Measurements from ENCODE around the gene TBXA2R. TPM values are rescaled to one million over a fixed set of nuclear protein-coding genes. Genes with fewer than 3 reads are reported as not detected.

The TBXA2R gene
- total RNA-seq, 1 donor from 2014 or later, result not detected

DNA sequence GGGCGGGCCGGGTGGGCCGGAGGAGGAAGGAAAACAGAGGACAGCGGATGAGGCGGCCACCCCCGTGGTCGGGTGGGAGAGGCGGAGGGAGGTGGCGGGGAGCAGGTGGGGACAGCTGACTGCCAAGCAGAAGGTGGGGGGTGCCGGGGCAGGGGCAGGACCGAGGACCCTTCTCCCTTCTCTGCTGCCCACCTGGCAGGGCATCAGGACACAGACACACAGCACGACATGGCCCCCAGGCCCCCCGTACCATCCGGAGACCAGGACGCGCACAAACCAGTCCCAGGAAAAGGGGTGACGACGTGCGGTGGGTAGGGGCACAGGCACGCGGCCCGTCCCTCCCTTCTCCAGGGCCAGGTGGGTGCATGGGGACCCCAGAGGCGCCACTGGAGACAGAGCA, 30.9 kb upstream of the TBXA2R start:
- Mint-ChIP-seq H3K27me3 (no peaks in the 10 kb centered on the region), H3K9me3 (no peaks in the 10 kb centered on the region), H3K27ac (no peak overlapping the region), H3K4me3 (no peak overlapping the region), H3K36me3 (no peaks in the 10 kb centered on the region), H3K4me1 (ENCODE audit: unreplicated experiment) (no peaks in the 10 kb centered on the region)
- TF ChIP-seq, protein P1, sequence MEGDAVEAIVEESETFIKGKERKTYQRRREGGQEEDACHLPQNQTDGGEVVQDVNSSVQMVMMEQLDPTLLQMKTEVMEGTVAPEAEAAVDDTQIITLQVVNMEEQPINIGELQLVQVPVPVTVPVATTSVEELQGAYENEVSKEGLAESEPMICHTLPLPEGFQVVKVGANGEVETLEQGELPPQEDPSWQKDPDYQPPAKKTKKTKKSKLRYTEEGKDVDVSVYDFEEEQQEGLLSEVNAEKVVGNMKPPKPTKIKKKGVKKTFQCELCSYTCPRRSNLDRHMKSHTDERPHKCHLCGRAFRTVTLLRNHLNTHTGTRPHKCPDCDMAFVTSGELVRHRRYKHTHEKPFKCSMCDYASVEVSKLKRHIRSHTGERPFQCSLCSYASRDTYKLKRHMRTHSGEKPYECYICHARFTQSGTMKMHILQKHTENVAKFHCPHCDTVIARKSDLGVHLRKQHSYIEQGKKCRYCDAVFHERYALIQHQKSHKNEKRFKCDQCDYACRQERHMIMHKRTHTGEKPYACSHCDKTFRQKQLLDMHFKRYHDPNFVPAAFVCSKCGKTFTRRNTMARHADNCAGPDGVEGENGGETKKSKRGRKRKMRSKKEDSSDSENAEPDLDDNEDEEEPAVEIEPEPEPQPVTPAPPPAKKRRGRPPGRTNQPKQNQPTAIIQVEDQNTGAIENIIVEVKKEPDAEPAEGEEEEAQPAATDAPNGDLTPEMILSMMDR (conservative IDR thresholded peaks at IDR 0.05), result no peak
- no peak for DNase-seq (ENCODE audit: extremely low spot score, unreplicated experiment)

DNA sequence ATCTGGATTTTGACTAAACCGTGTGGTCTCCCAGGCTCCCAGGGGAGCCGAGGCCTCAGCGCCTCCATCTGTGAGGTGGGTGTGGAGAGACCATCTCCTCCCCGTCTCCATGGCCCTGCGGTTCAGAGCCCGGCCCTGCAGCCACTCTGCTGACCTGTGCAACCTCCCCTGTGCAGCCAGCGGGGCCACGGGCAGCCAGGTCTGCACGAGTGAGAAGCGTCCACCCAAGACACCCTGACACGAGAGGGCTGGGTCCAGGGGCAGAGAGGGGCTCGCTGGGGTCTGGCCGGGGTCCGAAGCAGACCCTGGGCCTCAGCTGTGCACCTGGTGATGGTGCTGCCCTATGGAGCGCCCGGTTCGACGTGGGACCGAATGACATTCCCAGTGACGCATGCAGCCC, 30.3 kb upstream of the TBXA2R start:
- Mint-ChIP-seq H3K27me3 (no peaks in the 10 kb centered on the region), H3K4me1 (ENCODE audit: unreplicated experiment) (no peaks in the 10 kb centered on the region), H3K36me3 (no peaks in the 10 kb centered on the region), H3K4me3 (no peak overlapping the region), H3K27ac (no peak overlapping the region), H3K9me3 (no peaks in the 10 kb centered on the region)
- no peak for DNase-seq (ENCODE audit: extremely low spot score, unreplicated experiment)
- TF ChIP-seq, protein P1 (conservative IDR thresholded peaks at IDR 0.05), result no peak

DNA sequence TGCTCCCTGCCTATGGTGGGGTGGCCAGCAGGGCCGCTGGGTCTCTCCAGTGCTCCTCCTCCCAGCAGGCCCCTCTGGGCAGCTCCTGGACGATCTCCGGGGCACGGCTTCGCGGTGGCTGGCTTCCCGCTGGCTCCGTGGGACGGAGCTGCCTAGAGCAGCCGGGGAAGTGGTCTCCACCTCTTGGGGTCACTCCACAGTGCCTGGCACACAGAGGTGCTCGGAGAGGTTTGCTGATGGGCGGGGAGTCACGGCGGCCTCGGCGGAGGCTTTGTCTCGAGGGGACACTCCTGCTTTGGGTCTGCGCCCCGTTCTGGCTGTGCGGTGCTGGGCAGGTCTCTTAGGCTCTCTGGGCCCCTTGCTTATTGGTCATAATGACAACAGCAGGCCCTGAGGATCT, 29.8 kb upstream of the TBXA2R start:
- no peak overlapping the region for H3K27ac Mint-ChIP-seq
- no peaks in the 10 kb centered on the region for H3K36me3 Mint-ChIP-seq
- no peaks in the 10 kb centered on the region for H3K27me3 Mint-ChIP-seq
- TF ChIP-seq, protein P1 (conservative IDR thresholded peaks at IDR 0.05), result no peak
- no peak overlapping the region for H3K4me3 Mint-ChIP-seq
- no peaks in the 10 kb centered on the region for H3K9me3 Mint-ChIP-seq
- no peaks in the 10 kb centered on the region for H3K4me1 Mint-ChIP-seq (ENCODE audit: unreplicated experiment)
- DNase-seq (ENCODE audit: extremely low spot score, unreplicated experiment), result no peak

DNA sequence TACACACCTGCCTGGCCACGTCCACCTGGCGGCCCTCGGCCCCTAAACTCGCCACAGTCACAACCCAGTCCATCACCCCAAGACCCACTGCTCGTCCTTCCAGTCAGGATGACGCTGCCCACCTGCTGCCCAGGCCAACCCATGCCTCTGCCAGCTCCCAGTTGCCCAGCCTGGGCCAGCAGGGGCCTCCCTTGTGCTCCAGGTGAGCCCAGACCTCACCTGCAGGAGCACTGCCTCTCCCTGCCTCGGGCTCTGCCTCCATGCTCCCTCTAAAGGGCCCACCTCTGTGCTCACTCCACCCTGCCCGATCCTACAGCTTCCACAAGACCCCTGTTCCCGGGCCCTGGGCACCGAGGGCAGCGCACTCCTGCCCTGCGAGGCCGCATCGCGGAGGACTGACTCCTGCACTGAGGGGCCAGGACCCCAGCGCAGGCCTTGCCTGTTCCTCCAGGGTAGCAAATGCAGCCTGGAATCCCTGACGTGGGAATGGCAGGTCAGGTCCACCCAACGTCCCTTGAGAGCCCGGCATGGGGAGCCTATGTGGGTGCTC, 27.9 kb upstream of the TBXA2R start:
- no peaks in the 10 kb centered on the region for H3K27me3 Mint-ChIP-seq
- TF ChIP-seq, protein P1 (conservative IDR thresholded peaks at IDR 0.05), result no peak
- H3K9me3 Mint-ChIP-seq, result no peaks in the 10 kb centered on the region
- no peak overlapping the region for H3K4me3 Mint-ChIP-seq
- no peaks in the 10 kb centered on the region for H3K4me1 Mint-ChIP-seq (ENCODE audit: unreplicated experiment)
- H3K36me3 Mint-ChIP-seq, result no peaks in the 10 kb centered on the region
- no peak for DNase-seq (ENCODE audit: extremely low spot score, unreplicated experiment)
- H3K27ac Mint-ChIP-seq, result no peak overlapping the region

- Mint-ChIP-seq H3K4me1 (ENCODE audit: unreplicated experiment) (no peaks in the 10 kb centered on the region), H3K9me3 (no peaks in the 10 kb centered on the region)
- no peak for DNase-seq (ENCODE audit: extremely low spot score, unreplicated experiment)
Observed at GRCh38 chr19:3633559-3633988, 26.9 kb upstream of the TBXA2R start.

More at GRCh38 chr19:3633559-3633988, 26.9 kb upstream of the TBXA2R start:
- TF ChIP-seq, protein P1 (conservative IDR thresholded peaks at IDR 0.05), result no peak
- Mint-ChIP-seq H3K27ac (no peak overlapping the region), H3K36me3 (no peaks in the 10 kb centered on the region), H3K4me3 (no peak overlapping the region), H3K27me3 (no peaks in the 10 kb centered on the region)
